Stimulated activated naive CD8-positive, alpha-beta T cell treated with anti-CD3 and anti-CD28 coated beads, Interleukin-15, Interleukin-2, amounts not matched to agents 100 ng/mL and 50 ng/mL, for 24 hours (primary cell): ENCODE results near the gene TBX15.
"Not testable (repeated sequence)": the region's sequence is repeated elsewhere in the genome, so short reads cannot be mapped to it uniquely, and the experiment has no call there.

Experiments used
- H3K27ac Mint-ChIP-seq: one replicate; pipeline ENCODE4 v1.8.0; 2021; ENCODE audit warnings: mild to moderate bottlenecking, mixed read lengths
- H3K27me3 Mint-ChIP-seq: one replicate; pipeline ENCODE4 v1.8.0; 2021; ENCODE audit warnings: mixed read lengths
- H3K36me3 Mint-ChIP-seq: one replicate; pipeline ENCODE4 v1.8.0; 2021; ENCODE audit warnings: low read depth, mixed read lengths
- H3K4me1 Mint-ChIP-seq: one replicate; pipeline ENCODE4 v1.8.0; 2021; ENCODE audit warnings: low read depth, mixed read lengths
- H3K4me3 Mint-ChIP-seq: one replicate; pipeline ENCODE4 v1.8.0; 2021; ENCODE audit warnings: mild to moderate bottlenecking, mixed read lengths
- H3K9me3 Mint-ChIP-seq: one replicate; pipeline ENCODE4 v1.8.0; 2021; ENCODE audit warnings: mixed read lengths

Gene TBX15

GRCh38 chr1:118918940-118919259 lies 69.2 kb downstream of the TBX15 start:
- H3K4me3 Mint-ChIP-seq, result no peak overlapping the region
- no peaks in the 10 kb centered on the region for H3K4me1 Mint-ChIP-seq
- no peak overlapping the region for H3K27ac Mint-ChIP-seq
- no peaks in the 10 kb centered on the region for H3K36me3 Mint-ChIP-seq
- no peaks in the 10 kb centered on the region for H3K9me3 Mint-ChIP-seq
- H3K27me3 Mint-ChIP-seq, result no peaks in the 10 kb centered on the region

- no peak overlapping the region for H3K4me3 Mint-ChIP-seq
- no peaks in the 10 kb centered on the region for H3K36me3 Mint-ChIP-seq
- H3K27me3 Mint-ChIP-seq, result no peaks in the 10 kb centered on the region
- H3K27ac Mint-ChIP-seq, result no peak overlapping the region
- no peaks in the 10 kb centered on the region for H3K9me3 Mint-ChIP-seq
- H3K4me1 Mint-ChIP-seq, result no peaks in the 10 kb centered on the region
These were observed 69.8 kb downstream of the TBX15 start for GRCh38 chr1:118918230-118918939.

- not testable (repeated sequence) for H3K9me3 Mint-ChIP-seq, H3K36me3 Mint-ChIP-seq, H3K27ac Mint-ChIP-seq, H3K27me3 Mint-ChIP-seq, H3K4me3 Mint-ChIP-seq, H3K4me1 Mint-ChIP-seq
These were observed 71.8 kb downstream of the TBX15 start for GRCh38 chr1:118916346-118916745.

- no peak overlapping the region for H3K27ac Mint-ChIP-seq
- no peaks in the 10 kb centered on the region for H3K27me3 Mint-ChIP-seq
- H3K4me1 Mint-ChIP-seq, result no peaks in the 10 kb centered on the region
- no peaks in the 10 kb centered on the region for H3K36me3 Mint-ChIP-seq
- H3K4me3 Mint-ChIP-seq, result no peak overlapping the region
- no peaks in the 10 kb centered on the region for H3K9me3 Mint-ChIP-seq
These were observed 73.6 kb downstream of the TBX15 start for GRCh38 chr1:118914379-118915161.

GRCh38 chr1:118913818-118914217 lies 74.3 kb downstream of the TBX15 start:
- Mint-ChIP-seq H3K27ac (no peak overlapping the region), H3K4me1 (no peaks in the 10 kb centered on the region), H3K36me3 (no peaks in the 10 kb centered on the region), H3K27me3 (no peaks in the 10 kb centered on the region), H3K4me3 (no peak overlapping the region), H3K9me3 (no peaks in the 10 kb centered on the region)

- H3K27me3 Mint-ChIP-seq, result no peaks in the 10 kb centered on the region
- no peak overlapping the region for H3K4me3 Mint-ChIP-seq
- no peaks in the 10 kb centered on the region for H3K4me1 Mint-ChIP-seq
- H3K9me3 Mint-ChIP-seq, result no peaks in the 10 kb centered on the region
- no peak overlapping the region for H3K27ac Mint-ChIP-seq
- H3K36me3 Mint-ChIP-seq, result no peaks in the 10 kb centered on the region
These were observed 75.6 kb downstream of the TBX15 start for GRCh38 chr1:118912574-118912973.

GRCh38 chr1:118911571-118911970 lies 76.6 kb downstream of the TBX15 start:
- no peaks in the 10 kb centered on the region for H3K36me3 Mint-ChIP-seq
- no peaks in the 10 kb centered on the region for H3K27me3 Mint-ChIP-seq
- H3K9me3 Mint-ChIP-seq, result no peaks in the 10 kb centered on the region
- no peak overlapping the region for H3K4me3 Mint-ChIP-seq
- no peak overlapping the region for H3K27ac Mint-ChIP-seq
- no peaks in the 10 kb centered on the region for H3K4me1 Mint-ChIP-seq

GRCh38 chr1:118907466-118907865 lies 80.7 kb downstream of the TBX15 start:
- Mint-ChIP-seq H3K27ac (no peak overlapping the region), H3K4me1 (no peaks in the 10 kb centered on the region), H3K9me3 (no peaks in the 10 kb centered on the region), H3K4me3 (no peak overlapping the region), H3K27me3 (no peaks in the 10 kb centered on the region), H3K36me3 (no peaks in the 10 kb centered on the region)

GRCh38 chr1:118905671-118906070 lies 82.5 kb downstream of the TBX15 start:
- H3K36me3 Mint-ChIP-seq, result no peaks in the 10 kb centered on the region
- H3K27me3 Mint-ChIP-seq, result no peaks in the 10 kb centered on the region
- no peak overlapping the region for H3K4me3 Mint-ChIP-seq
- no peak overlapping the region for H3K27ac Mint-ChIP-seq
- H3K9me3 Mint-ChIP-seq, result no peaks in the 10 kb centered on the region
- H3K4me1 Mint-ChIP-seq, result no peaks in the 10 kb centered on the region

- Mint-ChIP-seq H3K4me1 (no peaks in the 10 kb centered on the region), H3K27me3 (no peaks in the 10 kb centered on the region), H3K4me3 (no peak overlapping the region), H3K9me3 (no peaks in the 10 kb centered on the region), H3K27ac (no peak overlapping the region), H3K36me3 (no peaks in the 10 kb centered on the region)
These were observed 82.9 kb downstream of the TBX15 start for GRCh38 chr1:118905196-118905595.

- no peaks in the 10 kb centered on the region for H3K9me3 Mint-ChIP-seq
- H3K27me3 Mint-ChIP-seq, result no peaks in the 10 kb centered on the region
- H3K4me3 Mint-ChIP-seq, result no peak overlapping the region
- no peaks in the 10 kb centered on the region for H3K36me3 Mint-ChIP-seq
- no peaks in the 10 kb centered on the region for H3K4me1 Mint-ChIP-seq
- H3K27ac Mint-ChIP-seq, result no peak overlapping the region
These were observed 85.4 kb downstream of the TBX15 start for GRCh38 chr1:118902711-118903191.

- Mint-ChIP-seq H3K27ac (no peak overlapping the region), H3K4me1 (no peaks in the 10 kb centered on the region), H3K36me3 (no peaks in the 10 kb centered on the region), H3K9me3 (no peaks in the 10 kb centered on the region), H3K27me3 (no peaks in the 10 kb centered on the region), H3K4me3 (no peak overlapping the region)
These were observed 85.8 kb downstream of the TBX15 start for GRCh38 chr1:118902299-118902698.

- H3K4me3 Mint-ChIP-seq, result no peak overlapping the region
- no peaks in the 10 kb centered on the region for H3K27me3 Mint-ChIP-seq
- H3K27ac Mint-ChIP-seq, result no peak overlapping the region
- peaks cover 4% of the 10 kb centered on the region for H3K9me3 Mint-ChIP-seq
- H3K36me3 Mint-ChIP-seq, result no peaks in the 10 kb centered on the region
- no peaks in the 10 kb centered on the region for H3K4me1 Mint-ChIP-seq
These were observed 87.3 kb downstream of the TBX15 start for GRCh38 chr1:118900643-118901440.

- H3K9me3 Mint-ChIP-seq, result peaks cover 5% of the 10 kb centered on the region
These were observed 88.8 kb downstream of the TBX15 start for GRCh38 chr1:118899340-118899739.

GRCh38 chr1:118898712-118899111 lies 89.4 kb downstream of the TBX15 start:
- Mint-ChIP-seq H3K4me1 (no peaks in the 10 kb centered on the region), H3K27me3 (no peaks in the 10 kb centered on the region), H3K9me3 (peaks cover 8% of the 10 kb centered on the region), H3K27ac (no peak overlapping the region), H3K4me3 (no peak overlapping the region), H3K36me3 (no peaks in the 10 kb centered on the region)

More at GRCh38 chr1:118899340-118899739, 88.8 kb downstream of the TBX15 start:
- Mint-ChIP-seq H3K27me3 (no peaks in the 10 kb centered on the region), H3K4me1 (no peaks in the 10 kb centered on the region), H3K27ac (no peak overlapping the region), H3K4me3 (no peak overlapping the region), H3K36me3 (no peaks in the 10 kb centered on the region)
